Heart right ventricle (tissue), 16 donors: Measurements from ENCODE around the gene FAM209B. TPM values are rescaled to one million over a fixed set of nuclear protein-coding genes. Genes with fewer than 3 reads are reported as not detected.

Experiments used
- ATAC-seq, 8 donors: fragments of 200-7000 bp; cut with Tn5 transposase; one replicate each; pipeline ENCODE4 v1.9.1; 2020; ENCODE audit warnings: mild to moderate bottlenecking in 8 of 8, moderate library complexity in 8 of 8, moderate number of reproducible peaks in 1 of 8
- DNase-seq, 2 donors: peaks; one replicate each; pipeline ENCODE4 v3.0.0-alpha.2; 2020
- H3K27ac ChIP-seq, 10 donors: fragments of 200-600 bp; sonication (generic) in 2 of 10; one replicate each; pipeline versions ENCODE4 v1.5.0 to v1.8.0; 2020 to 2022; ENCODE audit warnings: mild to moderate bottlenecking in 3 of 10
- H3K27me3 ChIP-seq, 7 donors: fragments of 200-600 bp; one replicate each; pipeline ENCODE4 v1.8.0; 2021 to 2022; ENCODE audit warnings: mild to moderate bottlenecking in 2 of 7
- H3K36me3 ChIP-seq, 9 donors: fragments of 200-600 bp; sonication (generic) in 1 of 9; one replicate each; pipeline versions ENCODE4 v1.5.0 to v1.8.0; 2020 to 2022; ENCODE audit warnings: mild to moderate bottlenecking in 2 of 9
- H3K4me1 ChIP-seq, 9 donors: fragments of 200-600 bp; sonication (generic) in 1 of 9; one replicate each; pipeline versions ENCODE4 v1.5.0 to v1.8.0; 2020 to 2022; ENCODE audit warnings: mild to moderate bottlenecking in 4 of 9
- H3K4me3 ChIP-seq, 10 donors: fragments of 200-600 bp; sonication (generic) in 2 of 10; one replicate each; pipeline versions ENCODE4 v1.5.0 to v1.8.0; 2020 to 2022; ENCODE audit warnings: mild to moderate bottlenecking in 7 of 10, moderate library complexity in 2 of 10
- H3K9me3 ChIP-seq, 11 donors: fragments of 200-600 bp in 10 of 11; sonication (generic) in 2 of 11; one replicate each; pipeline versions ENCODE4 v1.5.0 to v1.8.0; 2013 to 2022; ENCODE audit warnings: mild to moderate bottlenecking in 2 of 11, control low read depth in 1 of 11, moderate library complexity in 1 of 11
- WGBS, 2 donors: extraction: QIAGEN DNeasy Blood & Tissue Kit; methylation state at CpG; one replicate each; pipeline ENCODE4 v1.1.7; 2013; ENCODE audit warnings: inconsistent platforms in 1 of 2; 5-methylcytosine and 5-hydroxymethylcytosine counted together
- intact Hi-C, 10 donors: fragments of 100-400 bp; cut with DNase I; formaldehyde crosslinking; loops; one replicate each; pipeline versions ENCODE4 v1.11.1 to v1.14.2; 2022
- polyA plus RNA-seq, 2 donors: library from polyadenylated mRNA; stranded (reverse); fragments of 200-250 nt; gene quantifications; one replicate each; pipeline ENCODE4 v1.2.3, GENCODE V29; 2013
- total RNA-seq, 10 donors: library from RNA; stranded (reverse); fragmentation: NEBNext Ultra II Directional in 3 of 10; extraction: Animal tissue kit (Norgen Biotek cat#: 25700) in 3 of 10; gene quantifications; one replicate each; pipeline versions ENCODE4 v1.2.1 to v1.2.4, GENCODE V29; 2021 to 2023
- TF ChIP-seq, protein P1 (sequence below), 9 donors: fragments of 200-600 bp; sonication (generic) in 2 of 9; IDR thresholded peaks; one replicate each; pipeline versions ENCODE4 v1.5.0 to v1.8.0; 2021 to 2022; ENCODE audit warnings: antibody characterized with exemption in 9 of 9, mild to moderate bottlenecking in 5 of 9, moderate library complexity in 1 of 9
- donor health status: Arrhythmogenic right ventricular cardiomyopathy.
- donor health status: ischemic (EF 13 %, LVEDD 7.1; RV severe dilation, severe dysfunction).
- donor health status: healthy with polysubstance abuse.
- donor health status: DM: no; HTN: yes; CAD: no.
- donor health status: DM: no; HTN: no; CAD: no.
- donor health status: ischemic (EF 25% LVEDD 6.9; RV normal size, moderate dysfunction).
- donor health status: ischemic (EF 25% LVEDD 5.7; RV mildly dilated, moderate dysfunction).
- donor health status: healthy.
- donor health status: DM: yes; HTN: yes; CAD: no.
- donor health status: Ischemic cardiomyopathy.
- donor health status: ischemic (EF 35%, LVEDD 5.7; RV mildly dilated, moderate dysfunction).
- donor health status: nonischemic (EF 11% LVEDD 7.7; RV severe dilation, severe dysfunction).
- donor health status: DM: yes; HTN: yes; CAD: no.
- donor health status: PGD.
- donor health status: ischemic (EF 29% LVEDD 5.4; RV normal size, mild dysfunction).
- donor health status: nonischemic (EF 23%, LVEDD 6.1; RV moderate dilation, normal function).

Gene FAM209B
- total and polyA plus RNA-seq, 12 donors, result 0.34 to 1.1 (median 0.62) TPM; not detected in 9

GRCh38 chr20:56582542-56582941 lies 49.5 kb downstream of the FAM209B start:
- no peak overlapping the region for H3K27ac ChIP-seq
- TF ChIP-seq, protein P1, sequence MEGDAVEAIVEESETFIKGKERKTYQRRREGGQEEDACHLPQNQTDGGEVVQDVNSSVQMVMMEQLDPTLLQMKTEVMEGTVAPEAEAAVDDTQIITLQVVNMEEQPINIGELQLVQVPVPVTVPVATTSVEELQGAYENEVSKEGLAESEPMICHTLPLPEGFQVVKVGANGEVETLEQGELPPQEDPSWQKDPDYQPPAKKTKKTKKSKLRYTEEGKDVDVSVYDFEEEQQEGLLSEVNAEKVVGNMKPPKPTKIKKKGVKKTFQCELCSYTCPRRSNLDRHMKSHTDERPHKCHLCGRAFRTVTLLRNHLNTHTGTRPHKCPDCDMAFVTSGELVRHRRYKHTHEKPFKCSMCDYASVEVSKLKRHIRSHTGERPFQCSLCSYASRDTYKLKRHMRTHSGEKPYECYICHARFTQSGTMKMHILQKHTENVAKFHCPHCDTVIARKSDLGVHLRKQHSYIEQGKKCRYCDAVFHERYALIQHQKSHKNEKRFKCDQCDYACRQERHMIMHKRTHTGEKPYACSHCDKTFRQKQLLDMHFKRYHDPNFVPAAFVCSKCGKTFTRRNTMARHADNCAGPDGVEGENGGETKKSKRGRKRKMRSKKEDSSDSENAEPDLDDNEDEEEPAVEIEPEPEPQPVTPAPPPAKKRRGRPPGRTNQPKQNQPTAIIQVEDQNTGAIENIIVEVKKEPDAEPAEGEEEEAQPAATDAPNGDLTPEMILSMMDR (IDR thresholded peaks at IDR 0.05), result no peak
- ATAC-seq, result no peak
- intact Hi-C loops, result no loop called here
- 42 to 46% methylated on average over 4 of the region's 4 CpGs for WGBS, 2 donors
- no peak overlapping the region for H3K4me3 ChIP-seq
- no peaks in the 10 kb centered on the region for H3K4me1 ChIP-seq
- H3K9me3 ChIP-seq, result no peaks in the 10 kb centered on the region
- no peak for DNase-seq
- H3K36me3 ChIP-seq, result no peaks in the 10 kb centered on the region
- peaks cover 0 to 16% (median 5%) of the 10 kb centered on the region in 7 donors for H3K27me3 ChIP-seq

DNA sequence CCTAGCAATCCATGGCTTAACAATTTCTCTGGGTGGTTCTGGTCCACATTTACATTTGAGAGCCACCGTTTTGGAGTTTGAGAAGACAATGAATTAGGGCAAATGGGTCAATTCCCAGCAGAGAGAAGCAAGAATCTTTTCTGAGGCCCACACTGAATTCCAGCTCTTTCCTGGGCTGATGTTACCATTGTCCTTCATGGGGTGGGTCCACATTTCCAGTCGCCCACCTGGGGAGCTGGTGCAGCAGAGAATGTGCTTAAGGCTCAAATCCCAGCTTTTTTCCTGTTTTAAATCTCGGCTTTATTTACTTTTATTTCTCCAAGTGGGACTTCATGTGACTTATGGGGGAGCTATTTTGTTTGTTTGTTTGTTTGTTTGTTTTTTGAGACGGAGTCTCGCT lies 51.9 kb downstream of the FAM209B start:
- Histone ChIP-seq H3K36me3 (no peaks in the 10 kb centered on the region), H3K4me1 (no peaks in the 10 kb centered on the region), H3K27me3 (peaks cover 0 to 13% (median 5%) of the 10 kb centered on the region in 7 donors), H3K27ac (no peak overlapping the region), H3K9me3 (no peaks in the 10 kb centered on the region), H3K4me3 (no peak overlapping the region)
- TF ChIP-seq, protein P1 (IDR thresholded peaks at IDR 0.05), result no peak
- ATAC-seq, result no peak
- intact Hi-C loops, result no loop called here
- DNase-seq, result no peak
- 83 to 85% methylated on average over 5 of the region's 5 CpGs for WGBS, 2 donors

Other genes with a start within 250 kb of the FAM209B start
- 10 to 100 TPM; 48.8 to 85.2 (median 57.6) TPM for gene FAM210B, start 174.3 kb upstream of the FAM209B start, total RNA-seq
- gene FAM210B, start 174.3 kb upstream of the FAM209B start, polyA plus RNA-seq, result 10 to 100 TPM; 27.1 to 36.2 TPM
- gene AURKA, start 141.0 kb upstream of the FAM209B start, total RNA-seq, result 10 to 100 TPM in 1 of 10 donors, 1 to 10 TPM in 9; 3.9 to 12.2 (median 7.5) TPM
- gene AURKA, start 141.0 kb upstream of the FAM209B start, polyA plus RNA-seq, result 10 to 100 TPM in 1 of 2 donors, 1 to 10 TPM in 1; 2.4 to 11.0 TPM
- gene CSTF1, start 140.6 kb upstream of the FAM209B start, total RNA-seq, result 10 to 100 TPM; 16.3 to 23.7 (median 21.6) TPM
- gene CSTF1, start 140.6 kb upstream of the FAM209B start, polyA plus RNA-seq, result 10 to 100 TPM in 1 of 2 donors, 1 to 10 TPM in 1; 3.7 to 11.3 TPM
- 1 to 10 TPM in 1 of 10 donors, under 1 TPM in 9; 0.22 to 2.8 (median 0.77) TPM for gene CASS4, start 121.0 kb upstream of the FAM209B start, total RNA-seq
- gene CASS4, start 121.0 kb upstream of the FAM209B start, polyA plus RNA-seq, result under 1 TPM; 0.35 to 0.37 TPM
- 10 to 100 TPM; 83.1 to 95.5 (median 88.6) TPM for gene RTF2, start 64.6 kb upstream of the FAM209B start, total RNA-seq
- 100 to 1,000 TPM in 1 of 2 donors, 10 to 100 TPM in 1; 29.1 to 113 TPM for gene RTF2, start 64.6 kb upstream of the FAM209B start, polyA plus RNA-seq
- gene FAM209A, start 8.5 kb upstream of the FAM209B start, total RNA-seq, result not detected
- under 1 TPM in 1 of 2 donors, not detected in 1; 0.04 TPM for gene FAM209A, start 8.5 kb upstream of the FAM209B start, polyA plus RNA-seq
- gene TFAP2C, start 96.1 kb downstream of the FAM209B start, total RNA-seq, result under 1 TPM in 8 of 10 donors, not detected in 2; 0.07 to 0.49 (median 0.19) TPM
- under 1 TPM; 0.03 to 0.07 TPM for gene TFAP2C, start 96.1 kb downstream of the FAM209B start, polyA plus RNA-seq